Mammary epithelial cell (primary cell): ENCODE data around the gene B3GNT8.

Experiments
- CTCF ChIP-seq, 2 donors: IDR thresholded peaks in 1 of 2; conservative IDR thresholded peaks in 1 of 2; 2 replicates each; pipeline ENCODE4 v1.5.1; 2011 to 2012; ENCODE audit warnings: inconsistent platforms in 2 of 2, low read length in 2 of 2, mild to moderate bottlenecking in 2 of 2, control low read depth in 1 of 2, low read depth in 1 of 2; ENCODE audit not compliant: insufficient read depth in 1 of 2; ENCODE audit errors: extremely low read depth in 1 of 2
- EZH2 ChIP-seq: IDR thresholded peaks from 2 replicates; pipeline ENCODE4 v1.6.1; 2012; ENCODE audit warnings: low read length, inconsistent platforms, borderline replicate concordance

GRCh38 chr19:41409288-41409687 is 17.9 kb downstream of the B3GNT8 start:
- TF ChIP-seq CTCF (conservative IDR thresholded peaks at IDR 0.05 in 1 of 2, IDR thresholded peaks at IDR 0.05 in 1 of 2; ENCODE audit: extremely low read depth in 1 of 2, insufficient read depth in 1 of 2, low read depth in 1 of 2, low read length in 2 of 2) (no peak), EZH2 (no peak)
